Neural cell (in vitro differentiated cells): Measurements from ENCODE around the gene SREBF1. TPM values are rescaled to one million over a fixed set of nuclear protein-coding genes. Genes with fewer than 3 reads are reported as not detected.

Source experiments
- H2AFZ ChIP-seq: fragments of 200-600, 300-800 bp; sonication (generic), shearing (Covaris generic); 2 replicates; pipeline ENCODE4 v1.6.0; 2014; ENCODE audit warnings: low read depth, mild to moderate bottlenecking, antibody characterized with exemption, low read length, moderate library complexity
- H3F3A ChIP-seq: fragments of 200-600 bp; shearing (Covaris generic); 2 replicates; pipeline ENCODE4 v1.6.1; 2016; ENCODE audit warnings: mild to moderate bottlenecking, moderate library complexity, mixed read lengths, antibody characterized with exemption, low read length; ENCODE audit not compliant: insufficient read depth, poor library complexity, severe bottlenecking
- H3K27ac ChIP-seq: fragments of 200-600, 300-800 bp; sonication (generic), shearing (Covaris generic); 2 replicates; pipeline ENCODE4 v1.5.1; 2014; ENCODE audit warnings: mild to moderate bottlenecking, low read length, moderate library complexity
- H3K27me3 ChIP-seq: fragments of 300-800, 200-600 bp; sonication (generic), shearing (Covaris generic); 2 replicates; pipeline ENCODE4 v1.6.0; 2014; ENCODE audit warnings: mild to moderate bottlenecking, low read depth, low read length, moderate library complexity; ENCODE audit not compliant: insufficient read depth
- H3K36me3 ChIP-seq: fragments of 300-800, 200-600 bp; sonication (generic), shearing (Covaris generic); 2 replicates; pipeline ENCODE4 v1.5.1; 2014; ENCODE audit warnings: mild to moderate bottlenecking, antibody characterized with exemption, low read length, moderate library complexity; ENCODE audit not compliant: insufficient read depth
- H3K4me2 ChIP-seq: fragments of 300-800, 200-600 bp; sonication (generic), shearing (Covaris generic); 2 replicates; pipeline ENCODE4 v1.6.0; 2014; ENCODE audit warnings: mild to moderate bottlenecking, low read length
- H3K4me3 ChIP-seq: fragments of 300-800, 200-600 bp; sonication (generic), shearing (Covaris generic); 2 replicates; pipeline ENCODE4 v1.5.1; 2014; ENCODE audit warnings: mild to moderate bottlenecking, low read length, moderate library complexity
- H3K79me2 ChIP-seq: fragments of 200-600 bp; shearing (Covaris generic); replicated peaks from 2 replicates; pipeline ENCODE4 v1.6.0; 2014; ENCODE audit warnings: mild to moderate bottlenecking, low read length, moderate library complexity; ENCODE audit not compliant: insufficient read depth
- H3K9ac ChIP-seq: fragments of 300-800, 200-600 bp; sonication (generic), shearing (Covaris generic); 2 replicates; pipeline ENCODE4 v1.6.1; 2016; ENCODE audit warnings: mild to moderate bottlenecking, low read length, mixed read lengths
- H3K9me2 ChIP-seq: fragments of 200-600 bp; shearing (Covaris generic); 2 replicates; pipeline ENCODE4 v1.6.1; 2016; ENCODE audit warnings: mild to moderate bottlenecking, low read length, mixed read lengths; ENCODE audit not compliant: insufficient read depth
- H3K9me3 ChIP-seq: fragments of 200-600, 300-800 bp; sonication (generic), shearing (Covaris generic); 2 replicates; pipeline ENCODE4 v1.6.1; 2016; ENCODE audit warnings: mild to moderate bottlenecking, mixed run types, low read length, moderate library complexity, mixed read lengths
- H4K20me1 ChIP-seq: fragments of 200-600 bp; shearing (Covaris generic); 2 replicates; pipeline ENCODE4 v1.6.1; 2016; ENCODE audit warnings: mild to moderate bottlenecking, mixed run types; ENCODE audit not compliant: insufficient read depth
- CTCF ChIP-seq: fragments of 450-650 bp; IDR thresholded peaks from 2 replicates; pipeline ENCODE4 v1.5.1; 2014; ENCODE audit warnings: antibody characterized with exemption, mild to moderate bottlenecking, moderate library complexity; ENCODE audit not compliant: poor library complexity, severe bottlenecking
- EP300 ChIP-seq: fragments of 450-650 bp; conservative IDR thresholded peaks from 2 replicates; pipeline ENCODE4 v1.6.1; 2014; ENCODE audit warnings: antibody characterized with exemption, mild to moderate bottlenecking, moderate library complexity; ENCODE audit not compliant: poor library complexity, severe bottlenecking
- EZH2 ChIP-seq: fragments of 200-600, 300-800 bp; shearing (Covaris generic), sonication (generic); IDR thresholded peaks from 2 replicates; pipeline ENCODE4 v1.6.1; 2014; ENCODE audit warnings: antibody characterized with exemption, low read length, borderline replicate concordance, mild to moderate bottlenecking; ENCODE audit not compliant: insufficient read depth, poor library complexity, severe bottlenecking
- MXI1 ChIP-seq: fragments of 450-650 bp; conservative IDR thresholded peaks from 2 replicates; pipeline ENCODE4 v1.6.1; 2014; ENCODE audit warnings: antibody characterized with exemption, mild to moderate bottlenecking; ENCODE audit not compliant: poor library complexity, severe bottlenecking
- POLR2AphosphoS5 ChIP-seq: IDR thresholded peaks from 2 replicates; pipeline ENCODE4 v1.6.1; 2012
- RAD21 ChIP-seq: fragments of 450-650 bp; conservative IDR thresholded peaks from 2 replicates; pipeline ENCODE4 v1.6.1; 2014; ENCODE audit warnings: antibody characterized with exemption, mild to moderate bottlenecking, moderate library complexity
- SMC3 ChIP-seq: fragments of 450-650 bp; conservative IDR thresholded peaks from 2 replicates; pipeline ENCODE4 v1.6.1; 2014; ENCODE audit warnings: antibody characterized with exemption, mild to moderate bottlenecking, moderate library complexity; ENCODE audit not compliant: poor library complexity
- TAF1 ChIP-seq: IDR thresholded peaks from 2 replicates; pipeline ENCODE4 v1.6.1; 2012; ENCODE audit warnings: low read depth
- polyA plus RNA-seq: library from polyadenylated mRNA; depleted of rRNA; stranded (reverse); fragments of >200 nt; gene quantifications from 2 replicates; pipeline ENCODE4 v1.2.3, GENCODE V29; 2014
- TF ChIP-seq, protein P1 (sequence below): IDR thresholded peaks from 2 replicates; pipeline ENCODE4 v1.6.1; 2012; ENCODE audit warnings: borderline replicate concordance

SREBF1 gene
- polyA plus RNA-seq, 1 donor from 2014 or later = 22.5 TPM

DNA sequence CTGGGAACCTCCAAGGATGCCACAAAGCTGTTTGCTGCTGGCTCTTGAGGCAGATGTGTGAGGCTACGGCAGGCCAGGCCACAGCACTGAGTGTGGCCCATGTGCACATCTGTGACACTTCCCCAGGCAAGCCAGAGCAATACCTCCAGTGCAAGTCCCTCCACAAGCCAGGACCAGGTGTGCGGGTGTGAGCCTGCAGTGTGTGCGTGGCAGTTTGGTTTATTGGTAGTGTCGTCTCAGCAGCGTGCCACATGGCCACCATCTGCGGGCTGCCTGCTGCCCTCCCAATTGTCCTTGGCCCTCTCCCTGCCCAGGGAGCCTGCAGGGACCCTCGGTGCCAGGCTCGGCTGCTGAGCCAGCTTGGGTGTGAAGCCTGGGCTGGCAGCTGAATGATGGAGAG lies 9.9 kb upstream of the SREBF1 start:
- H3K4me2 ChIP-seq = no peak overlapping the region
- no peaks in the 10 kb centered on the region for H3K9me3 ChIP-seq
- H3K36me3 ChIP-seq = no peaks in the 10 kb centered on the region
- H3F3A ChIP-seq = no peaks in the 10 kb centered on the region
- no peak overlapping the region for H2AFZ ChIP-seq
- no peaks in the 10 kb centered on the region for H3K79me2 ChIP-seq
- H4K20me1 ChIP-seq = no peaks in the 10 kb centered on the region
- no peak overlapping the region for H3K4me3 ChIP-seq
- H3K27ac ChIP-seq = no peak overlapping the region
- no peak overlapping the region for H3K9ac ChIP-seq
- H3K27me3 ChIP-seq = no peaks in the 10 kb centered on the region
- no peaks in the 10 kb centered on the region for H3K9me2 ChIP-seq
- TF ChIP-seq CTCF = no peak
- no peak for TF ChIP-seq EP300
- TF ChIP-seq EZH2 = no peak

DNA sequence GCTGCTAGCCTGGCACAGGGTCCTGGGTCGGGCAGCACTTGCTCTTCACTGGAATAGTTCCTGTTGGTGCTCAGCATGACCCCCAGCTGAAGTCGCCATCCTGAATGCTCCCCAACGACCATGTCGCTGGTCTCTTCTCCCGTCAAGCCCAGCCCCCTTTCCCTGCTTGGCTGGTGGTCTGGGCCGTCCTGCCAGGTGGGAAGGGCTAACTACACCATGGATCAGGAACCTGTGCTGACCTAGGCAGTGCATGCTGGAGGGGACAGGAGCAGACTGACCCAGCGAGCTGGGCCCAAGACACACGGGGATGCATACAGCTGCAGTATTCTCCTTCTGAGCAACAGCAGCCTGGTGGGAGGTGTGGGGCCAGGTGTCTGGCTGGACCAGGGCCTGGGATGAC lies 9.2 kb upstream of the SREBF1 start:
- TF ChIP-seq EP300 (no peak), MXI1 (no peak), TAF1 (no peak), POLR2AphosphoS5 (no peak), CTCF (no peak), EZH2 (no peak), SMC3 (no peak), RAD21 (no peak)
- TF ChIP-seq, protein P1, sequence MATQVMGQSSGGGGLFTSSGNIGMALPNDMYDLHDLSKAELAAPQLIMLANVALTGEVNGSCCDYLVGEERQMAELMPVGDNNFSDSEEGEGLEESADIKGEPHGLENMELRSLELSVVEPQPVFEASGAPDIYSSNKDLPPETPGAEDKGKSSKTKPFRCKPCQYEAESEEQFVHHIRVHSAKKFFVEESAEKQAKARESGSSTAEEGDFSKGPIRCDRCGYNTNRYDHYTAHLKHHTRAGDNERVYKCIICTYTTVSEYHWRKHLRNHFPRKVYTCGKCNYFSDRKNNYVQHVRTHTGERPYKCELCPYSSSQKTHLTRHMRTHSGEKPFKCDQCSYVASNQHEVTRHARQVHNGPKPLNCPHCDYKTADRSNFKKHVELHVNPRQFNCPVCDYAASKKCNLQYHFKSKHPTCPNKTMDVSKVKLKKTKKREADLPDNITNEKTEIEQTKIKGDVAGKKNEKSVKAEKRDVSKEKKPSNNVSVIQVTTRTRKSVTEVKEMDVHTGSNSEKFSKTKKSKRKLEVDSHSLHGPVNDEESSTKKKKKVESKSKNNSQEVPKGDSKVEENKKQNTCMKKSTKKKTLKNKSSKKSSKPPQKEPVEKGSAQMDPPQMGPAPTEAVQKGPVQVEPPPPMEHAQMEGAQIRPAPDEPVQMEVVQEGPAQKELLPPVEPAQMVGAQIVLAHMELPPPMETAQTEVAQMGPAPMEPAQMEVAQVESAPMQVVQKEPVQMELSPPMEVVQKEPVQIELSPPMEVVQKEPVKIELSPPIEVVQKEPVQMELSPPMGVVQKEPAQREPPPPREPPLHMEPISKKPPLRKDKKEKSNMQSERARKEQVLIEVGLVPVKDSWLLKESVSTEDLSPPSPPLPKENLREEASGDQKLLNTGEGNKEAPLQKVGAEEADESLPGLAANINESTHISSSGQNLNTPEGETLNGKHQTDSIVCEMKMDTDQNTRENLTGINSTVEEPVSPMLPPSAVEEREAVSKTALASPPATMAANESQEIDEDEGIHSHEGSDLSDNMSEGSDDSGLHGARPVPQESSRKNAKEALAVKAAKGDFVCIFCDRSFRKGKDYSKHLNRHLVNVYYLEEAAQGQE = no peak

More for the DNA sequence above, 9.2 kb upstream of the SREBF1 start:
- Histone ChIP-seq H3K9me2 (no peaks in the 10 kb centered on the region), H4K20me1 (no peaks in the 10 kb centered on the region), H3K79me2 (no peaks in the 10 kb centered on the region), H3K4me2 (no peak overlapping the region), H3K27me3 (no peaks in the 10 kb centered on the region), H3K27ac (no peak overlapping the region), H2AFZ (no peak overlapping the region), H3K9ac (no peak overlapping the region), H3F3A (no peaks in the 10 kb centered on the region), H3K36me3 (no peaks in the 10 kb centered on the region), H3K9me3 (no peaks in the 10 kb centered on the region), H3K4me3 (no peak overlapping the region)
